Heart left ventricle (tissue), 13 donors: Measurements from ENCODE around the gene CXCL1.

Source experiments
- POLR2A ChIP-seq, 2 donors: fragments of 450-650 bp; IDR thresholded peaks; one replicate each; pipeline ENCODE4 v1.6.1; 2017; ENCODE audit warnings: antibody characterized with exemption in 2 of 2, mild to moderate bottlenecking in 2 of 2, moderate library complexity in 2 of 2
- TF ChIP-seq, protein P1 (sequence below), 12 donors: fragments of 200-600 bp; sonication (generic) in 4 of 12; IDR thresholded peaks; one replicate each; pipeline versions ENCODE4 v1.5.0 to v1.8.0; 2018 to 2022; ENCODE audit warnings: antibody characterized with exemption in 12 of 12, mild to moderate bottlenecking in 5 of 12
- donor health status: ischemic (EF 13 %, LVEDD 7.1; RV severe dilation, severe dysfunction).
- donor health status: DM: no; HTN: yes; CAD: no.
- donor health status: DM: no; HTN: no; CAD: no.
- donor health status: ischemic (EF 25% LVEDD 6.9; RV normal size, moderate dysfunction).
- donor health status: ischemic (EF 25% LVEDD 5.7; RV mildly dilated, moderate dysfunction).
- donor health status: ischemic (EF 35%, LVEDD 5.7; RV mildly dilated, moderate dysfunction).
- donor health status: nonischemic (EF 11% LVEDD 7.7; RV severe dilation, severe dysfunction).
- donor health status: DM: yes; HTN: yes; CAD: no.
- donor health status: PGD.
- donor health status: ischemic (EF 29% LVEDD 5.4; RV normal size, mild dysfunction).
- donor health status: nonischemic (EF 23%, LVEDD 6.1; RV moderate dilation, normal function).

DNA sequence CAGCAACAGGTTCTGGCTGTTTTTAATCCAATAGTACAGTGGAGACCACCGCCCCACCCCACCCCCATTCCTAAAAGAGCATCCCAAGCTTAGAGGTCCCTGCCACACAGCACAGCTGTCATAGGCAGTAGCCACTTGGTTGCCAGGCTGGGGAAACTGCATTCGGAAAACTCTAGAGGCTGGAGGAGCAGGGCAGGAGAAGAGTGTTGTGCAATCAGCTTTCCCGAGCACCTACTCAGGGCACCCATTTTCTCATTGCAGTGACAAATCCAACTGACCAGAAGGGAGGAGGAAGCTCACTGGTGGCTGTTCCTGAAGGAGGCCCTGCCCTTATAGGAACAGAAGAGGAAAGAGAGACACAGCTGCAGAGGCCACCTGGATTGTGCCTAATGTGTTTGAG is 1.1 kb downstream of the CXCL1 start:
- TF ChIP-seq, protein P1, sequence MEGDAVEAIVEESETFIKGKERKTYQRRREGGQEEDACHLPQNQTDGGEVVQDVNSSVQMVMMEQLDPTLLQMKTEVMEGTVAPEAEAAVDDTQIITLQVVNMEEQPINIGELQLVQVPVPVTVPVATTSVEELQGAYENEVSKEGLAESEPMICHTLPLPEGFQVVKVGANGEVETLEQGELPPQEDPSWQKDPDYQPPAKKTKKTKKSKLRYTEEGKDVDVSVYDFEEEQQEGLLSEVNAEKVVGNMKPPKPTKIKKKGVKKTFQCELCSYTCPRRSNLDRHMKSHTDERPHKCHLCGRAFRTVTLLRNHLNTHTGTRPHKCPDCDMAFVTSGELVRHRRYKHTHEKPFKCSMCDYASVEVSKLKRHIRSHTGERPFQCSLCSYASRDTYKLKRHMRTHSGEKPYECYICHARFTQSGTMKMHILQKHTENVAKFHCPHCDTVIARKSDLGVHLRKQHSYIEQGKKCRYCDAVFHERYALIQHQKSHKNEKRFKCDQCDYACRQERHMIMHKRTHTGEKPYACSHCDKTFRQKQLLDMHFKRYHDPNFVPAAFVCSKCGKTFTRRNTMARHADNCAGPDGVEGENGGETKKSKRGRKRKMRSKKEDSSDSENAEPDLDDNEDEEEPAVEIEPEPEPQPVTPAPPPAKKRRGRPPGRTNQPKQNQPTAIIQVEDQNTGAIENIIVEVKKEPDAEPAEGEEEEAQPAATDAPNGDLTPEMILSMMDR (IDR thresholded peaks at IDR 0.05), result no peak
- no peak for TF ChIP-seq POLR2A (IDR thresholded peaks at IDR 0.05)
